Peyer's patch (tissue), 4 donors: Measurements from ENCODE around the gene AGAP1.

Experiments
- POLR2A ChIP-seq, 2 donors: fragments of 450-650 bp; IDR thresholded peaks; one replicate each; pipeline ENCODE4 v1.5.1; 2017; ENCODE audit warnings: antibody characterized with exemption in 2 of 2, mild to moderate bottlenecking in 2 of 2, moderate library complexity in 2 of 2
- TF ChIP-seq, protein P1 (sequence below), 6 experiments: fragments of 450-650 bp in 4 of 6; fragments of 200-600 bp in 2 of 6; sonication (generic) in 1 of 6; IDR thresholded peaks; one replicate each; pipeline ENCODE4 v1.5.1; 2017 to 2019; ENCODE audit warnings: antibody characterized with exemption in 6 of 6, mild to moderate bottlenecking in 3 of 6, moderate library complexity in 1 of 6

DNA sequence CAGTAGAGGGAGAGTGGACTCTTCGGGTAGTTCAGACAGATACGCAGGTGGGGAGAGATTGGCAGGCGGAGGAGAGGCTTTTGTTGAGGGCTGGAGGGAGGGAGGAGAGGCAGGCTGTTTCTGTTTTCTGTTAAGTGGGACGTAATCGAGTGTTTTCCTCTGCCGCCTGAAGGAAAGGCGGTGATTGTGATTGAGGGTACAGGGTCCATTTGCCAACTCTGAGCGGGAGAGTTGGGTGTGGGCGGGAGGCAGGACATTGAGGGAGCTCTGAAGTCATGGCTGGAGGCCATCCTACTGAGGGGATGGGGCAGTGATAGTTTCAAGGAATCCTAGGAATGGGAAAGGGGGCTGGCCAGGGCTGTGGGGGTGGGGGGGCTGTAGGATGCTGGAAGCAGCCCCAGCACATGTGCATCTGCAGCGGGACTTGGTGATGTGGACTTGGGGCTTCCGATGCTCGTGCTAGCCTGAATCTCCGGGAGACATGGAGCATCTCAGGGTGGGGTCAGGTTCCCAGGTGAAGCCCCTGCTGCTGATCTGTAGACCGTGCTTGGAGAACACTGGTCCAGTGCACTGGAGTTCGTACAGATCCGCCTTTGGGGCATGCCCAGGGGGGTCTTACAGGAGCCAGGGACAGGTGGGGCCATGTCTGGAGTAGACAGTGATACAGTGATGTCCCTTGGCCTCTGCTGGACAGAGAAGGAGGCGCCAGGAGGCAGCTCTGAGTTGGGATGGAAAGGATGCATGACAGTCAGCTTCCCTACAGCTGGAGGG is 167.5 kb downstream of the AGAP1 start:
- TF ChIP-seq, protein P1, sequence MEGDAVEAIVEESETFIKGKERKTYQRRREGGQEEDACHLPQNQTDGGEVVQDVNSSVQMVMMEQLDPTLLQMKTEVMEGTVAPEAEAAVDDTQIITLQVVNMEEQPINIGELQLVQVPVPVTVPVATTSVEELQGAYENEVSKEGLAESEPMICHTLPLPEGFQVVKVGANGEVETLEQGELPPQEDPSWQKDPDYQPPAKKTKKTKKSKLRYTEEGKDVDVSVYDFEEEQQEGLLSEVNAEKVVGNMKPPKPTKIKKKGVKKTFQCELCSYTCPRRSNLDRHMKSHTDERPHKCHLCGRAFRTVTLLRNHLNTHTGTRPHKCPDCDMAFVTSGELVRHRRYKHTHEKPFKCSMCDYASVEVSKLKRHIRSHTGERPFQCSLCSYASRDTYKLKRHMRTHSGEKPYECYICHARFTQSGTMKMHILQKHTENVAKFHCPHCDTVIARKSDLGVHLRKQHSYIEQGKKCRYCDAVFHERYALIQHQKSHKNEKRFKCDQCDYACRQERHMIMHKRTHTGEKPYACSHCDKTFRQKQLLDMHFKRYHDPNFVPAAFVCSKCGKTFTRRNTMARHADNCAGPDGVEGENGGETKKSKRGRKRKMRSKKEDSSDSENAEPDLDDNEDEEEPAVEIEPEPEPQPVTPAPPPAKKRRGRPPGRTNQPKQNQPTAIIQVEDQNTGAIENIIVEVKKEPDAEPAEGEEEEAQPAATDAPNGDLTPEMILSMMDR (IDR thresholded peaks at IDR 0.05) = no peak
- TF ChIP-seq POLR2A (IDR thresholded peaks at IDR 0.05) = no peak
